ENCODE results near the gene CLIC4. TPM values are rescaled to one million over a fixed set of nuclear protein-coding genes. Genes with fewer than 3 reads are reported as not detected.
"Not testable (repeated sequence)": the region's sequence is repeated elsewhere in the genome, so short reads cannot be mapped to it uniquely, and the experiment has no call there.

Gene CLIC4
- total RNA-seq, 1 donor from 2014 or later = 121 TPM

GRCh38 chr1:24775348-24775747, 30.1 kb downstream of the CLIC4 start:
- peaks cover 9% of the 10 kb centered on the region for H3K4me1 Mint-ChIP-seq (ENCODE audit: low read depth, unreplicated experiment)
- DNase-seq = no peak
- no peak overlapping the region for H3K27ac Mint-ChIP-seq (ENCODE audit: unreplicated experiment)
- no peaks in the 10 kb centered on the region for H3K36me3 Mint-ChIP-seq (ENCODE audit: unreplicated experiment)
- no peak for TF ChIP-seq CTCF (IDR thresholded peaks at IDR 0.05; ENCODE audit: partially characterized antibody, unreplicated experiment)
- H3K4me3 Mint-ChIP-seq (ENCODE audit: unreplicated experiment) = no peak overlapping the region
- H3K9me3 Mint-ChIP-seq (ENCODE audit: unreplicated experiment) = no peaks in the 10 kb centered on the region
- peaks cover 2% of the 10 kb centered on the region for H3K27me3 Mint-ChIP-seq (ENCODE audit: unreplicated experiment)

- no peak for TF ChIP-seq CTCF (IDR thresholded peaks at IDR 0.05; ENCODE audit: partially characterized antibody, unreplicated experiment)
- no peak overlapping the region for H3K4me3 Mint-ChIP-seq (ENCODE audit: unreplicated experiment)
- peaks cover 4% of the 10 kb centered on the region for H3K27me3 Mint-ChIP-seq (ENCODE audit: unreplicated experiment)
- no peak for DNase-seq
- peaks cover 9% of the 10 kb centered on the region for H3K4me1 Mint-ChIP-seq (ENCODE audit: low read depth, unreplicated experiment)
- no peaks in the 10 kb centered on the region for H3K9me3 Mint-ChIP-seq (ENCODE audit: unreplicated experiment)
- H3K27ac Mint-ChIP-seq (ENCODE audit: unreplicated experiment) = no peak overlapping the region
- no peaks in the 10 kb centered on the region for H3K36me3 Mint-ChIP-seq (ENCODE audit: unreplicated experiment)
These were observed 30.7 kb downstream of the CLIC4 start for GRCh38 chr1:24775916-24776315.

- Mint-ChIP-seq H3K27me3 (ENCODE audit: unreplicated experiment) (peaks cover 4% of the 10 kb centered on the region), H3K9me3 (ENCODE audit: unreplicated experiment) (no peaks in the 10 kb centered on the region), H3K27ac (ENCODE audit: unreplicated experiment) (no peak overlapping the region), H3K4me3 (ENCODE audit: unreplicated experiment) (no peak overlapping the region), H3K4me1 (ENCODE audit: low read depth, unreplicated experiment) (peaks cover 9% of the 10 kb centered on the region), H3K36me3 (ENCODE audit: unreplicated experiment) (no peaks in the 10 kb centered on the region)
- DNase-seq = no peak
- TF ChIP-seq CTCF (IDR thresholded peaks at IDR 0.05; ENCODE audit: partially characterized antibody, unreplicated experiment) = no peak
These were observed 31.6 kb downstream of the CLIC4 start for GRCh38 chr1:24776821-24777220.

- Mint-ChIP-seq H3K36me3 (ENCODE audit: unreplicated experiment) (no peaks in the 10 kb centered on the region), H3K27me3 (ENCODE audit: unreplicated experiment) (peaks cover 4% of the 10 kb centered on the region), H3K27ac (ENCODE audit: unreplicated experiment) (no peak overlapping the region), H3K4me3 (ENCODE audit: unreplicated experiment) (no peak overlapping the region), H3K9me3 (ENCODE audit: unreplicated experiment) (no peaks in the 10 kb centered on the region), H3K4me1 (ENCODE audit: low read depth, unreplicated experiment) (peaks cover 9% of the 10 kb centered on the region)
- no peak for TF ChIP-seq CTCF (IDR thresholded peaks at IDR 0.05; ENCODE audit: partially characterized antibody, unreplicated experiment)
- DNase-seq = no peak
These were observed 32.9 kb downstream of the CLIC4 start for GRCh38 chr1:24778141-24778540.

GRCh38 chr1:24779199-24779598, 34.0 kb downstream of the CLIC4 start:
- not testable (repeated sequence) for DNase-seq; H3K4me1 Mint-ChIP-seq (ENCODE audit: low read depth, unreplicated experiment); H3K27ac Mint-ChIP-seq (ENCODE audit: unreplicated experiment); H3K9me3 Mint-ChIP-seq (ENCODE audit: unreplicated experiment); H3K4me3 Mint-ChIP-seq (ENCODE audit: unreplicated experiment); H3K27me3 Mint-ChIP-seq (ENCODE audit: unreplicated experiment); H3K36me3 Mint-ChIP-seq (ENCODE audit: unreplicated experiment)

Measured in glutamatergic neuron (in vitro differentiated cells).